Hippocampal formation (tissue), 2 donors: ENCODE measurements around the gene CDH4.
A peak's percentile ranks its signal among the peaks of the same experiment; 100 is the strongest.

ENCODE experiments used
- DNase-seq, 2 donors: peaks; one replicate each; lab custom pipeline; 2025; lab: John Stamatoyannopoulos, UW

Gene CDH4

GRCh38 chr20:61732511-61733210 lies 480.6 kb downstream of the CDH4 start:
- no peak for DNase-seq

DNA sequence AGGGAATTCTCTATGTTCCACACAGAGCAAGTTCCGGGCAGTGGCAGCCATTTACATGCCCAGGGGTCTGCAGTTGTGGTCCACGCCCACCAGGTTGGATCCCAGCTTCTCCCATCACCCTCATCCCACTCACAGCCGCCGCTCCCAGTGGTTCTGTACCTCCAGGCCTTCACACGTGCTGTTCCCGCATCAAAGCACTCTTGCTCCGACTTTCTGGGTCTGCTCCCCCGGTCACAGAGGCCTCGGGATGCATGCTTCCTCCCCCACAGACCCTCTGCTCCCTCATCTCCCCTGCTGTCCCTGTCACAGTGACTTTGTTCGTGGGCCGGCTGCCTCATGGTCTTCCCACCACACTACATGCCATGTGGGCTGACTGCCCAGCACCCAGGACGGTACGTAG lies 481.2 kb downstream of the CDH4 start:
- no peak for DNase-seq

GRCh38 chr20:61733891-61734732 lies 482.1 kb downstream of the CDH4 start:
- DNase-seq = no peak

GRCh38 chr20:61734733-61735502 lies 482.9 kb downstream of the CDH4 start:
- no peak for DNase-seq

DNA sequence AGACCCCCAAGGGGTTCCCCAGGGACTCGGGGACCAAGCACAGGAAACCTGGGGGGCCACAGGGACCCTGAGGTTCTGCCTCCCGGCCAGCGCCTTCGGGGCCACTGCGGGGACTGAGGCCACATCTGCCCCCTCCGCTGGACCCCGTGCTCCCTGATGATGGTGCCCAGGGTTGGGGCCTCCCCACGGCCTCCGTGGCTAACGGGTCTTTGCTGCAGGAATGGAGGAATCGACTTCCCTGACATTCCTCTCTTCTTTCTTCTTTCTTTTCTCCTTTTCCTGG lies 483.4 kb downstream of the CDH4 start:
- DNase-seq = no peak

DNA sequence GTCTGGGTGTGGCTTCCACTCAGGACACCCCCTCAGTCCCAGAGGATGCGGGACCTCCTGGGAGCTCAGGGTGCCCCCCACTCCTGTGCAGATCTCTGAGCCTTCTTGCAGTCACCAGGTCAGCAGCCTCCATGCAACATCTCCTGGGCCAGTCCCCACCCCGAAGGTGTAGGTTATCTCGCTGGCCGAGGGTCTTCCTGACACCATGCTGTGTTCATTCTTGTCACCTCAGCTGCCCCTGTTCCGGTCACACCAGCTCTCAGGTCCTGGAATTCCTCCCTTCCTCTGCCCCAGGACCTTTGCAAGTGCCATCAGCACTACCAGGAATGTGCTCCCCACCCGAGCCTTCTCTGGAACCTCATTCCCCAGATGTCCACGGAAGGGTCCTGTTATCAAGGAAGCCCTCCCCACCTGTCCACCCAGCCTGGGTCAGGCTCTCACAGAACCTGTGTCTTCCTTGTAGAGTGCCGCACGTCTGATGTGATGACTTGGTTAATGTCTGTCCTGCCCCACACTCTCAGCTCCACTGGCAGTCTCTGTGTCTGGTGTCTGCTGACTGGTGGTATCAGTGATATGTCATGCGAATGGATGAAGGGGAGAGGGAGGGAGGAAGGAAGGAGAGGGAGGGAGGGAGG lies 484.1 kb downstream of the CDH4 start:
- no peak for DNase-seq

GRCh38 chr20:61736751-61737310 lies 484.8 kb downstream of the CDH4 start:
- no peak for DNase-seq

GRCh38 chr20:61737346-61737745 lies 485.3 kb downstream of the CDH4 start:
- no peak for DNase-seq

DNA sequence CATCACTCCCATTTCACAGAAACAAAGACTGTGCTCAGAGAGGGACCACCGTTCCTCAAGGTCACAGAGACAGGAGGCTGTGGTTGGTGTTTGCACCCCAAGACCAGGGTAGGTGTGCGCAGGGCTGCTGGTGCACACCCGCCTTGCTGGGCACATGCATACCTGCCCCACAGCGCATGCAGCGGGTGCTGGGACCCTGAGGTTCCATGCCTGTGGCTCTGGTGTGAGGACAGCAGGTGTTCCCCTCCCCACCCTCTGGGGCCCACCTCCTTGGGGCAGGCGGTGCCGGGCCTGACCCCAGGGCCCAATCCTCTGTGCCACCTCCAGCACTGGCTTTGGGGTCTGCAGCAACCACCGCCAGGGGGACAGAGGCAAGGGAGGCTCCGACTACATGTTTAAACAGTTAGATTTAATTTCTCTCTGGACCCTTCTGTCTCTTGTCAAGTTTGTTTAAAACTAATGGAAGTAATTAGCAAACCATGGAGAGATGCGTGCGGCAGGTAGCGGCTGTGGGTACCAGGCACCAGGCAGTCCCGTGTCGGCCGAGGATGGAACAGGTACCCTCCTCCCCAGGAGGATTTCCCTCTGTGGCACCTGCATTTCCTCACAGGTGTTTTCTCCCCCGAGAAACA lies 485.9 kb downstream of the CDH4 start:
- no peak for DNase-seq

DNA sequence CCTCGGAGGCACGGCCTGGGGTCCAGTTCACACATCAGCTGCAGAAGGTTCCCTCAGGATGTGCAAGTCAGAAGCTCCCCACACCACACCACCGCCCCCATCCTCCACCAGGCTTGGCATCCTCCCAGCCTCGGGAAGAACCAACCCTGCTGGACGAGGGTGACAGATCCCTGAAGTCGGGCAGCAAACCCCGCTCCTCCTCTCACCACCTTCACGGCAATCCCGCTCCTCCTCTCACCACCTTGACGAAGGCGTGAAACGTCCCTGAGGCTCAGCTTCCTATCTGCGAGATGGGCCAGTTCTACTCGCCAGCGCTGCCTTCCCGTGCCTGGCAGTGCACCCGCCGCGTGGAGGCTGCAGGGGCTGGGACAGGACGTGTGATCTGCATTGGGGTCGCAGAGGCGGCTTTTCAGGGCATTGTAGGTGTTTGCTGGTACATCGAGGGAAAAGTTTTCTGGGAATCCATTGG lies 486.6 kb downstream of the CDH4 start:
- DNase-seq = no peak

DNA sequence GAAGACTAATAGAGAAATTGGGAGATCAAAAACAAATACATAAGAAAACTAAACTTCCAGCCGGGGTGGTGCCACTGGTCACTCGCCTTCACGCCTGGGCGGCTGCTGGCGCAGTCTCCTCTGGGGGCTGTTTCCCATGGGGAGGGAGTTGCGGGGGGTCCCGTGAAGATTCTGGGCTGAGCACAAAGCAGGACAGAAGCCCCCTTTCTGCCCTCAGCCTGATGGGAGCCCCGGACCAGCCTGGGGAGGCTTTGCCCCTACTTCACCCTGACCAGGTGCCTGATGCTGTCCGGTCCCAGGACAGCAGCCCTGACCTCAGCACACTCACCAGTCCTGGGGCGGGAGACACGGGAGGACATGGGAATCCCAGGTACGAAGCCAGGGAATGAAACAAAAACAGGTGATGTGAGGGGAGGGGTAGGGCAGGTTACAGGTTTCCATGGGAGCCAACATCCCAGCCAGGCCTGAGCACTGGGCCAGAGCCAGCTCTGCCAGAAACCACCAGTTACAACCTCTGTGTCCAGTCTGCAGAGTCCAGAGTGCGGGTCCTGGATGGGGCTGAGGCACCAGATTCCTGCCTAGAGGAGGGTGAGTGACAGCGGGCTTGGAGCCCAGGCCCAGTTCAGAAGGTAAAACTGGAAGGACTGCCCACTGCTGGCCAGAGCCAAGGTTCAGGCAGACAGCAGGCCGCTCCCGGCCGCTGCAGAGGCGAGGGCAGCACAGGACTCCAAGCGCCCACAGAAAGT lies 487.2 kb downstream of the CDH4 start:
- DNase-seq = no peak

DNA sequence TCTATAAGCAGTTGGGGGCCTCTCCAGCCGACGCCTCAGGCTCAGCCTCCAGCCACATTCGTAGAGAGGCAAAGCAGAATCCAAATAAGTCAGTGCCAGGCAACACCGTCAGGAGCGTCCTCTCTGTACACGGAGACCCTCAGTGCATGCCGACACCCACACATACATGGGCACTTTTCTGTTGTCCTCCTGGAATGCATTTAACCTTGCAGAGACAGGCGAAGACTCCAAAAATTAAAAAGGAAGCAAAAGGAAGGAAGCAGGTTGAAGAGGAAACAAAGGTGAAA lies 487.7 kb downstream of the CDH4 start:
- no peak for DNase-seq

- DNase-seq = peak in 1 of 2 donors; percentile 16
These were observed 490.2 kb downstream of the CDH4 start for GRCh38 chr20:61742097-61742825.

DNA sequence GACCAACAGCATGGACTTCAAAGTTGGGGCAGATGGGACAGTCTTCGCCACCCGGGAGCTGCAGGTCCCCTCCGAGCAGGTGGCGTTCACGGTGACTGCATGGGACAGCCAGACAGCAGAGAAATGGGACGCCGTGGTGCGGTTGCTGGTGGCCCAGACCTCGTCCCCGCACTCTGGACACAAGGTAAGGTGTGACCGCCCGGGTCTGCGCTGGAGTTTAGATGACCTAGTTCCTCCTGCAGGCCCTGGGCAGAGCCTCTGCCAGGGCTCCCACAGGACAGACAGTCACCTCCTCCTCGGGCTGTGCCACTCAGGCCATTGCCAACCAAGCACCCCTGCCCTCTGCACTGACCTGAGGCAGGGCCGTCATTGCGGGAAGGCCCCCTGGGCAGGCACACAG lies 491.5 kb downstream of the CDH4 start:
- no peak for DNase-seq

- no peak for DNase-seq
These were observed 492.8 kb downstream of the CDH4 start for GRCh38 chr20:61744691-61745396.

DNA sequence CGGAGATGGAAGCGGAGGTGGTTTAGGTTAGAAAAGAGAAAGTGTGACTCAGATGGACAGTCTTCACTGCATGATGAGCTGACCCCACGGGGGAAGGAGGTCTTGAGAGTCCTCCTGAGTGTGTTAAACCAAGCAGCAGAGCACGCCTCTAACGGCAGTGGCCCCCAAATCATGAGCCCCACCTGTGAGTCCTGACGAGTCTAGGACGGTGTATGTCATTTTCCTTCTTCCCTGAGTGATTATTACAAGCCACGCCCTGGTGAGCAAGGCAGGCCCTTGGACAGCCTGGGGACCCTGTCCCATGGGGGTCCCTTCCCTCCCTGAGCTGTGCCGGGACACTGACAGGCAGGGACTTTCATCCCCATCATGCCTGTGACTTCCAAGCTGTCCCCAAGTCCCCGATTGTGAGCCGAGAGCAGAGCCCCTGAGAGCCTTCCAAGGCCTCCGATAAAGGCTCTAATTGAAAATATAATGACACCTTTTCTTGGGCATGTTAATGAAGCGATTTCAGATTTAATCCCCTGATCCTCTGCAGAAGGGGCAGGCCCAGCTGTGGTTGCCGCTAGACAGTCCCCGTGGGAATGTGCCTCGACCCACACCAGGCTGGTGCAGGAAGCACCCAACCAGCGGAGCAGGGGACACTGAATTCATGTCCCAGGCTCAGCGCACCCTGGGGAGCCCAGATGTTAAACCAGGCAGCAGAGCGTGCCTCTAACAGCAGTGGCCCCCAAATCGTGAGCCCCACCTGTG lies 493.5 kb downstream of the CDH4 start:
- DNase-seq = no peak

GRCh38 chr20:61746147-61746646 lies 494.1 kb downstream of the CDH4 start:
- no peak for DNase-seq

- no peak for DNase-seq
These were observed 494.7 kb downstream of the CDH4 start for GRCh38 chr20:61746781-61747180.

GRCh38 chr20:61748376-61748775 lies 496.3 kb downstream of the CDH4 start:
- DNase-seq = no peak
